ENCODE data around the gene ROR2. TPM values are rescaled to one million over a fixed set of nuclear protein-coding genes. Genes with fewer than 3 reads are reported as not detected.

Gene ROR2
- total and polyA plus RNA-seq, 5 donors = 20.1 to 38.9 (median 35.3) TPM

GRCh38 chr9:91659529-91660495 lies 290.2 kb downstream of the ROR2 start:
- H3K4me3 ChIP-seq (ENCODE audit: low read length) = no peak overlapping the region
- H3K27ac ChIP-seq (ENCODE audit: low read length) = no peak overlapping the region
- no peak for DNase-seq
- no peaks in the 10 kb centered on the region for H3K4me1 ChIP-seq (ENCODE audit: control insufficient read depth, insufficient read depth, low read length)
- ATAC-seq = peak in 1 of 2 donors; percentile 54
- no peaks in the 10 kb centered on the region for H3K9me3 ChIP-seq (ENCODE audit: control insufficient read depth, low read length)
- intact Hi-C loops (cut with DNase I) = no loop called here
- no peaks in the 10 kb centered on the region for H3K27me3 ChIP-seq (ENCODE audit: control insufficient read depth, insufficient read depth)
- 71% methylated on average over 6 of the region's 6 CpGs for WGBS

- intact Hi-C loops (cut with DNase I) = no loop called here
- ATAC-seq (peak in 1 of 2 donors; percentile 14), DNase-seq (no peak)
- H3K4me3 ChIP-seq (ENCODE audit: low read length) = no peak overlapping the region
- 75% methylated on average over 9 of the region's 9 CpGs for WGBS
- H3K27ac ChIP-seq (ENCODE audit: low read length) = no peak overlapping the region
- H3K9me3 ChIP-seq (ENCODE audit: control insufficient read depth, low read length) = no peaks in the 10 kb centered on the region
- H3K27me3 ChIP-seq (ENCODE audit: control insufficient read depth, insufficient read depth) = no peaks in the 10 kb centered on the region
- no peaks in the 10 kb centered on the region for H3K4me1 ChIP-seq (ENCODE audit: control insufficient read depth, insufficient read depth, low read length)
Measured at GRCh38 chr9:91658513-91659105, 291.4 kb downstream of the ROR2 start.

GRCh38 chr9:91657501-91657900 lies 292.5 kb downstream of the ROR2 start:
- H3K27ac ChIP-seq (ENCODE audit: low read length) = no peak overlapping the region
- H3K27me3 ChIP-seq (ENCODE audit: control insufficient read depth, insufficient read depth) = no peaks in the 10 kb centered on the region
- H3K4me1 ChIP-seq (ENCODE audit: control insufficient read depth, insufficient read depth, low read length) = no peaks in the 10 kb centered on the region
- DNase-seq (no peak), ATAC-seq (no peak)
- H3K9me3 ChIP-seq (ENCODE audit: control insufficient read depth, low read length) = no peaks in the 10 kb centered on the region
- intact Hi-C loops (cut with DNase I) = no loop called here
- H3K4me3 ChIP-seq (ENCODE audit: low read length) = no peak overlapping the region
- WGBS = 92% methylated on average over 3 of the region's 3 CpGs

GRCh38 chr9:91655658-91656057 lies 294.4 kb downstream of the ROR2 start:
- ATAC-seq = no peak

GRCh38 chr9:91655215-91655614 lies 294.8 kb downstream of the ROR2 start:
- Histone ChIP-seq H3K4me3 (ENCODE audit: low read length) (no peak overlapping the region), H3K27ac (ENCODE audit: low read length) (no peak overlapping the region), H3K27me3 (ENCODE audit: control insufficient read depth, insufficient read depth) (no peaks in the 10 kb centered on the region), H3K9me3 (ENCODE audit: control insufficient read depth, low read length) (no peaks in the 10 kb centered on the region), H3K4me1 (ENCODE audit: control insufficient read depth, insufficient read depth, low read length) (no peaks in the 10 kb centered on the region)
- WGBS = 74% methylated on average over 6 of the region's 6 CpGs
- intact Hi-C loops (cut with DNase I) = no loop called here
- ATAC-seq (no peak), DNase-seq (no peak)

More at GRCh38 chr9:91655658-91656057, 294.4 kb downstream of the ROR2 start:
- WGBS = 46% methylated on average over 4 of the region's 4 CpGs
- Histone ChIP-seq H3K27ac (ENCODE audit: low read length) (no peak overlapping the region), H3K4me1 (ENCODE audit: control insufficient read depth, insufficient read depth, low read length) (no peaks in the 10 kb centered on the region), H3K4me3 (ENCODE audit: low read length) (no peak overlapping the region), H3K27me3 (ENCODE audit: control insufficient read depth, insufficient read depth) (no peaks in the 10 kb centered on the region), H3K9me3 (ENCODE audit: control insufficient read depth, low read length) (no peaks in the 10 kb centered on the region)
- DNase-seq = no peak
- intact Hi-C loops (cut with DNase I) = no loop called here

GRCh38 chr9:91654527-91654926 lies 295.5 kb downstream of the ROR2 start:
- Histone ChIP-seq H3K4me3 (ENCODE audit: low read length) (no peak overlapping the region), H3K9me3 (ENCODE audit: control insufficient read depth, low read length) (no peaks in the 10 kb centered on the region), H3K4me1 (ENCODE audit: control insufficient read depth, insufficient read depth, low read length) (no peaks in the 10 kb centered on the region), H3K27ac (ENCODE audit: low read length) (no peak overlapping the region), H3K27me3 (ENCODE audit: control insufficient read depth, insufficient read depth) (no peaks in the 10 kb centered on the region)
- intact Hi-C loops (cut with DNase I) = no loop called here
- 93% methylated on average over 1 of the region's 1 CpG for WGBS
- ATAC-seq = no peak
- DNase-seq = no peak

GRCh38 chr9:91647371-91647770 lies 302.7 kb downstream of the ROR2 start:
- Histone ChIP-seq H3K27me3 (ENCODE audit: control insufficient read depth, insufficient read depth) (no peaks in the 10 kb centered on the region), H3K9me3 (ENCODE audit: control insufficient read depth, low read length) (no peaks in the 10 kb centered on the region), H3K4me3 (ENCODE audit: low read length) (no peak overlapping the region), H3K4me1 (ENCODE audit: control insufficient read depth, insufficient read depth, low read length) (no peaks in the 10 kb centered on the region), H3K27ac (ENCODE audit: low read length) (no peak overlapping the region)
- WGBS = 84% methylated on average over 4 of the region's 4 CpGs
- DNase-seq (no peak), ATAC-seq (no peak)
- intact Hi-C loops (cut with DNase I) = no loop called here

- no peak for ATAC-seq
- Histone ChIP-seq H3K27ac (ENCODE audit: low read length) (no peak overlapping the region), H3K4me3 (ENCODE audit: low read length) (no peak overlapping the region), H3K9me3 (ENCODE audit: control insufficient read depth, low read length) (no peaks in the 10 kb centered on the region), H3K4me1 (ENCODE audit: control insufficient read depth, insufficient read depth, low read length) (no peaks in the 10 kb centered on the region), H3K27me3 (ENCODE audit: control insufficient read depth, insufficient read depth) (no peaks in the 10 kb centered on the region)
- WGBS = 96% methylated on average over 1 of the region's 1 CpG
- intact Hi-C loops (cut with DNase I) = no loop called here
- no peak for DNase-seq
Measured at GRCh38 chr9:91646702-91647101, 303.3 kb downstream of the ROR2 start.

- no peaks in the 10 kb centered on the region for H3K4me1 ChIP-seq (ENCODE audit: control insufficient read depth, insufficient read depth, low read length)
- H3K27ac ChIP-seq (ENCODE audit: low read length) = no peak overlapping the region
- WGBS = 91% methylated on average over 3 of the region's 3 CpGs
- no peak overlapping the region for H3K4me3 ChIP-seq (ENCODE audit: low read length)
- no peaks in the 10 kb centered on the region for H3K27me3 ChIP-seq (ENCODE audit: control insufficient read depth, insufficient read depth)
- ATAC-seq (no peak), DNase-seq (no peak)
- intact Hi-C loops (cut with DNase I) = no loop called here
- H3K9me3 ChIP-seq (ENCODE audit: control insufficient read depth, low read length) = no peaks in the 10 kb centered on the region
Measured at GRCh38 chr9:91644433-91644832, 305.6 kb downstream of the ROR2 start.

GRCh38 chr9:91643481-91644077 lies 306.4 kb downstream of the ROR2 start:
- Histone ChIP-seq H3K27ac (ENCODE audit: low read length) (no peak overlapping the region), H3K4me3 (ENCODE audit: low read length) (no peak overlapping the region), H3K4me1 (ENCODE audit: control insufficient read depth, insufficient read depth, low read length) (no peaks in the 10 kb centered on the region), H3K9me3 (ENCODE audit: control insufficient read depth, low read length) (no peaks in the 10 kb centered on the region), H3K27me3 (ENCODE audit: control insufficient read depth, insufficient read depth) (no peaks in the 10 kb centered on the region)
- intact Hi-C loops (cut with DNase I) = no loop called here
- no peak for ATAC-seq
- no peak for DNase-seq
- WGBS = 57% methylated on average over 7 of the region's 7 CpGs

- H3K27me3 ChIP-seq (ENCODE audit: control insufficient read depth, insufficient read depth) = no peaks in the 10 kb centered on the region
- H3K4me3 ChIP-seq (ENCODE audit: low read length) = no peak overlapping the region
- H3K4me1 ChIP-seq (ENCODE audit: control insufficient read depth, insufficient read depth, low read length) = no peaks in the 10 kb centered on the region
- H3K9me3 ChIP-seq (ENCODE audit: control insufficient read depth, low read length) = no peaks in the 10 kb centered on the region
- 85% methylated on average over 5 of the region's 5 CpGs for whole genome bisulfite sequencing
- intact Hi-C loops (cut with DNase I) = no loop called here
- ATAC-seq (no peak), DNase-seq (no peak)
- no peak overlapping the region for H3K27ac ChIP-seq (ENCODE audit: low read length)
Measured at GRCh38 chr9:91642771-91643170, 307.3 kb downstream of the ROR2 start.
